ENCODE measurements around the gene RPS3. TPM values are rescaled to one million over a fixed set of nuclear protein-coding genes. Genes with fewer than 3 reads are reported as not detected.
A peak's percentile ranks its signal among the peaks of the same experiment; 100 is the strongest.

RPS3 gene
- total and polyA plus RNA-seq, 2 of the 13 experiments (the other 11 are each of a cell fraction or from before 2014, with no cell fraction given): 2,143 to 3,616 TPM

DNA sequence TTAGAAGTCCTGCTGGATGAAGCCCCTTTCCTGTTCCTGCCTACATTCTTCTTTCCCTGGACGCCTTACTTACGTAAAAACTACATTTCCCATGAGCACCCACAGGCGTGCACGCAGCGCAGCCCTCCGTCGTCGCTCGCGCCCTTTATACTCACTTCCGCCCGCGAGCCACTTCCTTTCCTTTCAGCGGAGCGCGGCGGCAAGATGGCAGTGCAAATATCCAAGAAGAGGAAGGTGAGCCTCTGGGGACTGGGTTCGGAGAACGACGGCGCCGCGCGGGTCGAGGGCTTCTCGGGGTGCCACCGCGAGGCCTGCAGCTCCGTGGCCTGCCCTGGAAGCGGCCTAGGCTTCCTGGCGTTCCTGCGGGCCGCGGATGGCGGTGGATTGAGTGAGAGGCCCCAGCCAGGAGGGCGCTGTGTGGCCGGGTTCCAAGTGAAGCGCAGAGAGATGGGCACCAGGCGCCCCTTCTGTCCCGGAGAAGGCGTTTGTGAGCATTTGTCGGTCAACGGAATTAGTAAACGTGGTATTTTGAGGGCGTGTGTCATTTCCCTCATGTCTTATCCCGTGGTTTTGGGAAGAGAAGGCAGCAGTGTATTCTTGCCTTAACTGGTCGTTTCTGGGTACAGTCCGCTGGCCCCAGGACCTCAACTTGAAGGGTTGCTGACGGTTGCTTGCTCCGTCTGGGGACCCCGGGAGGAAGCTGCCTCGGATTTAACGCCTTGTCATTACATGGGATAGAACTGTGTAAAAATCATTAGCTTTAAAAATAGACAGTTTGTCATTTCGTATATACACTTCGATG is at the start of gene RPS3 (continued):
- TF ChIP-seq, protein P1, sequence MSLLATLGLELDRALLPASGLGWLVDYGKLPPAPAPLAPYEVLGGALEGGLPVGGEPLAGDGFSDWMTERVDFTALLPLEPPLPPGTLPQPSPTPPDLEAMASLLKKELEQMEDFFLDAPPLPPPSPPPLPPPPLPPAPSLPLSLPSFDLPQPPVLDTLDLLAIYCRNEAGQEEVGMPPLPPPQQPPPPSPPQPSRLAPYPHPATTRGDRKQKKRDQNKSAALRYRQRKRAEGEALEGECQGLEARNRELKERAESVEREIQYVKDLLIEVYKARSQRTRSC (CRISPR knock-in tag; IDR thresholded peaks at IDR 0.05; ENCODE audit: low read depth): 0 out of 2 replicates have a peak, but pooled peaks have one; percentile 72
- TF ChIP-seq RBM22 (optimal IDR thresholded peaks at IDR 0.05; ENCODE audit: low read length) (peak; percentile 28), ZNF816 (CRISPR knock-in tag; IDR thresholded peaks at IDR 0.05; ENCODE audit: borderline replicate concordance) (no peak; the same call in 1 of the 2 replicates), WIZ (CRISPR knock-in tag; IDR thresholded peaks at IDR 0.05) (no peak), BCL6 (CRISPR knock-in tag; IDR thresholded peaks at IDR 0.05) (peak; percentile 59), NBN (conservative IDR thresholded peaks at IDR 0.05) (no peak), RCOR2 (CRISPR knock-in tag; IDR thresholded peaks at IDR 0.05) (no peak; the same call in 1 of the 2 replicates), IKZF1 (IDR thresholded peaks at IDR 0.05) (no peak), ZNF780A (CRISPR knock-in tag; IDR thresholded peaks at IDR 0.05) (peak; percentile 73; the same call in 1 of the 2 replicates), SRSF9 (IDR thresholded peaks at IDR 0.05; ENCODE audit: borderline replicate concordance, insufficient read depth, low read depth, low read length, poor library complexity, severe bottlenecking) (no peak), JARID2 (CRISPR knock-in tag; IDR thresholded peaks at IDR 0.05; ENCODE audit: insufficient replicate concordance) (no peak), DNMT1 (CRISPR knock-in tag; IDR thresholded peaks at IDR 0.05) (no peak)
- TF ChIP-seq, protein P2, sequence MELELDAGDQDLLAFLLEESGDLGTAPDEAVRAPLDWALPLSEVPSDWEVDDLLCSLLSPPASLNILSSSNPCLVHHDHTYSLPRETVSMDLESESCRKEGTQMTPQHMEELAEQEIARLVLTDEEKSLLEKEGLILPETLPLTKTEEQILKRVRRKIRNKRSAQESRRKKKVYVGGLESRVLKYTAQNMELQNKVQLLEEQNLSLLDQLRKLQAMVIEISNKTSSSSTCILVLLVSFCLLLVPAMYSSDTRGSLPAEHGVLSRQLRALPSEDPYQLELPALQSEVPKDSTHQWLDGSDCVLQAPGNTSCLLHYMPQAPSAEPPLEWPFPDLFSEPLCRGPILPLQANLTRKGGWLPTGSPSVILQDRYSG (CRISPR knock-in tag; IDR thresholded peaks at IDR 0.05): 0 out of 2 replicates have a peak, but pooled peaks have one; percentile 53
- TF ChIP-seq, protein P3, sequence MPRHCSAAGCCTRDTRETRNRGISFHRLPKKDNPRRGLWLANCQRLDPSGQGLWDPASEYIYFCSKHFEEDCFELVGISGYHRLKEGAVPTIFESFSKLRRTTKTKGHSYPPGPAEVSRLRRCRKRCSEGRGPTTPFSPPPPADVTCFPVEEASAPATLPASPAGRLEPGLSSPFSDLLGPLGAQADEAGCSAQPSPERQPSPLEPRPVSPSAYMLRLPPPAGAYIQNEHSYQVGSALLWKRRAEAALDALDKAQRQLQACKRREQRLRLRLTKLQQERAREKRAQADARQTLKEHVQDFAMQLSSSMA (CRISPR knock-in tag; IDR thresholded peaks at IDR 0.05): peak; percentile 75; the same call in 1 of the 2 replicates
- TF ChIP-seq, protein P4, sequence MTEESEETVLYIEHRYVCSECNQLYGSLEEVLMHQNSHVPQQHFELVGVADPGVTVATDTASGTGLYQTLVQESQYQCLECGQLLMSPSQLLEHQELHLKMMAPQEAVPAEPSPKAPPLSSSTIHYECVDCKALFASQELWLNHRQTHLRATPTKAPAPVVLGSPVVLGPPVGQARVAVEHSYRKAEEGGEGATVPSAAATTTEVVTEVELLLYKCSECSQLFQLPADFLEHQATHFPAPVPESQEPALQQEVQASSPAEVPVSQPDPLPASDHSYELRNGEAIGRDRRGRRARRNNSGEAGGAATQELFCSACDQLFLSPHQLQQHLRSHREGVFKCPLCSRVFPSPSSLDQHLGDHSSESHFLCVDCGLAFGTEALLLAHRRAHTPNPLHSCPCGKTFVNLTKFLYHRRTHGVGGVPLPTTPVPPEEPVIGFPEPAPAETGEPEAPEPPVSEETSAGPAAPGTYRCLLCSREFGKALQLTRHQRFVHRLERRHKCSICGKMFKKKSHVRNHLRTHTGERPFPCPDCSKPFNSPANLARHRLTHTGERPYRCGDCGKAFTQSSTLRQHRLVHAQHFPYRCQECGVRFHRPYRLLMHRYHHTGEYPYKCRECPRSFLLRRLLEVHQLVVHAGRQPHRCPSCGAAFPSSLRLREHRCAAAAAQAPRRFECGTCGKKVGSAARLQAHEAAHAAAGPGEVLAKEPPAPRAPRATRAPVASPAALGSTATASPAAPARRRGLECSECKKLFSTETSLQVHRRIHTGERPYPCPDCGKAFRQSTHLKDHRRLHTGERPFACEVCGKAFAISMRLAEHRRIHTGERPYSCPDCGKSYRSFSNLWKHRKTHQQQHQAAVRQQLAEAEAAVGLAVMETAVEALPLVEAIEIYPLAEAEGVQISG (CRISPR knock-in tag; IDR thresholded peaks at IDR 0.05): peak; percentile 95
- TF ChIP-seq, protein P5, sequence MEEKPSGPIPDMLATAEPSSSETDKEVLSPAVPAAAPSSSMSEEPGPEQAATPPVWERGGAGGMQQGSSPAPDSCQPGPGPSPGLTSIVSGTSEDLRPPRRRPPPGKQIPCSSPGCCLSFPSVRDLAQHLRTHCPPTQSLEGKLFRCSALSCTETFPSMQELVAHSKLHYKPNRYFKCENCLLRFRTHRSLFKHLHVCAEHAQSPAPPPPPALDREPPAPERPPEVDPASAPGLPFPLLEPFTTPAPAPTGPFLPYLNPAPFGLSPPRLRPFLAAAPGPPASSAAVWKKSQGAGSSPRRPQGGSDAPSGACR (CRISPR knock-in tag; IDR thresholded peaks at IDR 0.05): peak; percentile 82; the same call in 1 of the 2 replicates
- TF ChIP-seq, protein P6, sequence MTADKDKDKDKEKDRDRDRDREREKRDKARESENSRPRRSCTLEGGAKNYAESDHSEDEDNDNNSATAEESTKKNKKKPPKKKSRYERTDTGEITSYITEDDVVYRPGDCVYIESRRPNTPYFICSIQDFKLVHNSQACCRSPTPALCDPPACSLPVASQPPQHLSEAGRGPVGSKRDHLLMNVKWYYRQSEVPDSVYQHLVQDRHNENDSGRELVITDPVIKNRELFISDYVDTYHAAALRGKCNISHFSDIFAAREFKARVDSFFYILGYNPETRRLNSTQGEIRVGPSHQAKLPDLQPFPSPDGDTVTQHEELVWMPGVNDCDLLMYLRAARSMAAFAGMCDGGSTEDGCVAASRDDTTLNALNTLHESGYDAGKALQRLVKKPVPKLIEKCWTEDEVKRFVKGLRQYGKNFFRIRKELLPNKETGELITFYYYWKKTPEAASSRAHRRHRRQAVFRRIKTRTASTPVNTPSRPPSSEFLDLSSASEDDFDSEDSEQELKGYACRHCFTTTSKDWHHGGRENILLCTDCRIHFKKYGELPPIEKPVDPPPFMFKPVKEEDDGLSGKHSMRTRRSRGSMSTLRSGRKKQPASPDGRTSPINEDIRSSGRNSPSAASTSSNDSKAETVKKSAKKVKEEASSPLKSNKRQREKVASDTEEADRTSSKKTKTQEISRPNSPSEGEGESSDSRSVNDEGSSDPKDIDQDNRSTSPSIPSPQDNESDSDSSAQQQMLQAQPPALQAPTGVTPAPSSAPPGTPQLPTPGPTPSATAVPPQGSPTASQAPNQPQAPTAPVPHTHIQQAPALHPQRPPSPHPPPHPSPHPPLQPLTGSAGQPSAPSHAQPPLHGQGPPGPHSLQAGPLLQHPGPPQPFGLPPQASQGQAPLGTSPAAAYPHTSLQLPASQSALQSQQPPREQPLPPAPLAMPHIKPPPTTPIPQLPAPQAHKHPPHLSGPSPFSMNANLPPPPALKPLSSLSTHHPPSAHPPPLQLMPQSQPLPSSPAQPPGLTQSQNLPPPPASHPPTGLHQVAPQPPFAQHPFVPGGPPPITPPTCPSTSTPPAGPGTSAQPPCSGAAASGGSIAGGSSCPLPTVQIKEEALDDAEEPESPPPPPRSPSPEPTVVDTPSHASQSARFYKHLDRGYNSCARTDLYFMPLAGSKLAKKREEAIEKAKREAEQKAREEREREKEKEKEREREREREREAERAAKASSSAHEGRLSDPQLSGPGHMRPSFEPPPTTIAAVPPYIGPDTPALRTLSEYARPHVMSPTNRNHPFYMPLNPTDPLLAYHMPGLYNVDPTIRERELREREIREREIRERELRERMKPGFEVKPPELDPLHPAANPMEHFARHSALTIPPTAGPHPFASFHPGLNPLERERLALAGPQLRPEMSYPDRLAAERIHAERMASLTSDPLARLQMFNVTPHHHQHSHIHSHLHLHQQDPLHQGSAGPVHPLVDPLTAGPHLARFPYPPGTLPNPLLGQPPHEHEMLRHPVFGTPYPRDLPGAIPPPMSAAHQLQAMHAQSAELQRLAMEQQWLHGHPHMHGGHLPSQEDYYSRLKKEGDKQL (CRISPR knock-in tag; IDR thresholded peaks at IDR 0.05; ENCODE audit: low read depth): 0 out of 2 replicates have a peak, but pooled peaks have one; percentile 8

Data from HepG2 (cell line).